ENCODE results near the gene RHBG.

DNA sequence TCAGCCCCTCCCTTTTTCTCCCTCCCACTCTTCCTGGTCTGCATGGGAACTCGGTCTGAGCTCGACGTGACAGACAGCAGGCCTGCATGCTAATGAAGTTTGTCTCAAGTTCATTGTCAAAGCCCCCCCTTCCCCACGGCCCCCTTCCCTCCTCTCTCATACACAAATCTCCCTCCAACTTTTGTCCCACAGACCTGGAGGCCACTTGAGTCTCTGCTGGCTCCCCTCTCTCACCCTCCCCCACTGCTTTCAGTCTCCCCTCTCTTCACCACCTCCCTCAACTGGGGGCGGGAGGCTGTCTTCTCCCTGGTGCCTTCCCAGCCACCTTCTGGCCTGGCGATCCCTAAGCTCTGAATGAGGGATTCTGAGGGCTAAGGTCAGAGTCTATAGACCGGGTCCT, 61.3 kb downstream of the RHBG start:
- TF ChIP-seq, protein P1, sequence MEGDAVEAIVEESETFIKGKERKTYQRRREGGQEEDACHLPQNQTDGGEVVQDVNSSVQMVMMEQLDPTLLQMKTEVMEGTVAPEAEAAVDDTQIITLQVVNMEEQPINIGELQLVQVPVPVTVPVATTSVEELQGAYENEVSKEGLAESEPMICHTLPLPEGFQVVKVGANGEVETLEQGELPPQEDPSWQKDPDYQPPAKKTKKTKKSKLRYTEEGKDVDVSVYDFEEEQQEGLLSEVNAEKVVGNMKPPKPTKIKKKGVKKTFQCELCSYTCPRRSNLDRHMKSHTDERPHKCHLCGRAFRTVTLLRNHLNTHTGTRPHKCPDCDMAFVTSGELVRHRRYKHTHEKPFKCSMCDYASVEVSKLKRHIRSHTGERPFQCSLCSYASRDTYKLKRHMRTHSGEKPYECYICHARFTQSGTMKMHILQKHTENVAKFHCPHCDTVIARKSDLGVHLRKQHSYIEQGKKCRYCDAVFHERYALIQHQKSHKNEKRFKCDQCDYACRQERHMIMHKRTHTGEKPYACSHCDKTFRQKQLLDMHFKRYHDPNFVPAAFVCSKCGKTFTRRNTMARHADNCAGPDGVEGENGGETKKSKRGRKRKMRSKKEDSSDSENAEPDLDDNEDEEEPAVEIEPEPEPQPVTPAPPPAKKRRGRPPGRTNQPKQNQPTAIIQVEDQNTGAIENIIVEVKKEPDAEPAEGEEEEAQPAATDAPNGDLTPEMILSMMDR (IDR thresholded peaks at IDR 0.05): no peak
- TF ChIP-seq EP300 (IDR thresholded peaks at IDR 0.05): no peak
- TF ChIP-seq POLR2AphosphoS5 (IDR thresholded peaks at IDR 0.05): no peak

Data from suprapubic skin (tissue), 4 donors.